IMR-90 (cell line): ENCODE results near the gene SLC38A8. TPM values are rescaled to one million over a fixed set of nuclear protein-coding genes. Genes with fewer than 3 reads are reported as not detected.

ENCODE experiments used
- ATAC-seq: fragments of 200-7000 bp; cut with Tn5 transposase; 2 replicates; pipeline ENCODE4 v1.9.1; 2020; ENCODE audit warnings: low read depth, mild to moderate bottlenecking, moderate library complexity
- BruUV-seq: library from RNA; stranded (reverse); fragments of 400-500 nt; replicated peaks from 2 replicates; lab custom pipeline; 2021; lab: Mats Ljungman, UMichigan
- CTCF ChIA-PET: fragments of 300-600 bp; formaldehyde crosslinking; extraction: SDS; loops from one replicate; lab custom pipeline; 2021; ENCODE audit warnings: antibody characterized with exemption; lab: Yijun Ruan, JAX
- POLR2A ChIA-PET: fragments of 300-600 bp; sonication (Branson Sonifier 250); formaldehyde crosslinking; loops from one replicate; lab custom pipeline; 2022; ENCODE audit warnings: antibody characterized with exemption; ENCODE audit not compliant: unreplicated experiment; lab: Charles Lee
- DNase-seq: peaks from one replicate; pipeline ENCODE4 v3.0.0; 2013
- H2AFZ ChIP-seq: replicated peaks from 2 replicates; pipeline ENCODE3; 2013; ENCODE audit warnings: low read length, mild to moderate bottlenecking; ENCODE audit not compliant: poor library complexity
- H2AK5ac ChIP-seq: 2 replicates; pipeline ENCODE4 v1.6.1; 2013; ENCODE audit warnings: low read depth, low read length, inconsistent platforms
- H2AK9ac ChIP-seq: replicated peaks from 2 replicates; pipeline ENCODE3; 2013; ENCODE audit warnings: mild to moderate bottlenecking, low read depth, low read length, moderate library complexity; ENCODE audit not compliant: poor library complexity
- H2BK120ac ChIP-seq: 2 replicates; pipeline ENCODE4 v1.6.1; 2013; ENCODE audit warnings: low read depth, low read length, inconsistent platforms
- H2BK15ac ChIP-seq: 3 replicates; pipeline ENCODE4 v1.6.1; 2013; ENCODE audit warnings: low read depth, low read length, inconsistent platforms
- H2BK20ac ChIP-seq: 2 replicates; pipeline ENCODE4 v1.6.1; 2013; ENCODE audit warnings: low read depth, mild to moderate bottlenecking, inconsistent platforms, low read length, moderate library complexity
- H2BK5ac ChIP-seq: 2 replicates; pipeline ENCODE4 v1.6.1; 2013; ENCODE audit warnings: mild to moderate bottlenecking, low read depth, low read length, inconsistent platforms; ENCODE audit not compliant: poor library complexity, severe bottlenecking
- H3K14ac ChIP-seq: replicated peaks from 2 replicates; pipeline ENCODE4 v1.6.1; 2013; ENCODE audit warnings: low read depth, low read length, inconsistent platforms
- H3K18ac ChIP-seq: 2 replicates; pipeline ENCODE4 v1.6.1; 2013; ENCODE audit warnings: low read depth, low read length, control low read depth
- H3K23ac ChIP-seq: 2 replicates; pipeline ENCODE4 v1.6.1; 2013; ENCODE audit warnings: low read depth, low read length, inconsistent platforms
- H3K27ac ChIP-seq: 2 replicates; pipeline ENCODE4 v1.5.1; 2013; ENCODE audit warnings: mild to moderate bottlenecking, control low read depth, low read length; ENCODE audit not compliant: insufficient read depth
- H3K27me3 ChIP-seq: 2 replicates; pipeline ENCODE4 v1.6.1; 2013; ENCODE audit warnings: low read length; ENCODE audit not compliant: control insufficient read depth, insufficient read depth
- H3K36me3 ChIP-seq: 2 replicates; pipeline ENCODE4 v1.6.1; 2013; ENCODE audit warnings: low read length, mixed read lengths; ENCODE audit not compliant: control insufficient read depth, insufficient read depth
- H3K4ac ChIP-seq: 2 replicates; pipeline ENCODE4 v1.6.1; 2013; ENCODE audit warnings: low read depth, low read length, inconsistent platforms
- H3K4me1 ChIP-seq: 2 replicates; pipeline ENCODE4 v1.6.1; 2013; ENCODE audit warnings: low read length, mixed read lengths; ENCODE audit not compliant: control insufficient read depth, insufficient read depth
- H3K4me2 ChIP-seq: 2 replicates; pipeline ENCODE4 v1.6.1; 2013; ENCODE audit warnings: low read depth, mild to moderate bottlenecking, control low read depth, low read length, moderate library complexity
- H3K4me3 ChIP-seq: 2 replicates; pipeline ENCODE4 v1.5.1; 2013; ENCODE audit warnings: low read depth, mild to moderate bottlenecking, control low read depth, low read length, moderate library complexity; ENCODE audit not compliant: insufficient read depth
- H3K56ac ChIP-seq: 2 replicates; pipeline ENCODE4 v1.6.1; 2013; ENCODE audit warnings: low read length, inconsistent platforms; ENCODE audit not compliant: insufficient read depth; ENCODE audit errors: extremely low read depth
- H3K79me1 ChIP-seq, 2 experiments: 2 replicates each; pipeline ENCODE4 v1.6.1; 2013; ENCODE audit warnings: low read length in 2 of 2, inconsistent platforms in 1 of 2, low read depth in 1 of 2
- H3K9ac ChIP-seq: 2 replicates; pipeline ENCODE4 v1.6.1; 2013; ENCODE audit warnings: low read depth, low read length, control low read depth
- H3K9me1 ChIP-seq: 2 replicates; pipeline ENCODE4 v1.6.1; 2013; ENCODE audit warnings: low read length, inconsistent platforms; ENCODE audit not compliant: insufficient read depth
- H3K9me3 ChIP-seq: 2 replicates; pipeline ENCODE4 v1.6.1; 2013; ENCODE audit warnings: low read length; ENCODE audit not compliant: control insufficient read depth, insufficient read depth
- H4K20me1 ChIP-seq: 2 replicates; pipeline ENCODE4 v1.6.1; 2013; ENCODE audit warnings: low read length, inconsistent platforms; ENCODE audit not compliant: insufficient read depth
- H4K5ac ChIP-seq: 2 replicates; pipeline ENCODE4 v1.6.1; 2013; ENCODE audit warnings: mild to moderate bottlenecking, low read depth, low read length, control low read depth
- H4K8ac ChIP-seq, 2 experiments: 2 replicates each; pipeline ENCODE4 v1.6.1; 2013; ENCODE audit warnings: low read depth in 2 of 2, low read length in 2 of 2, control low read depth in 1 of 2, inconsistent platforms in 1 of 2
- H4K91ac ChIP-seq: 2 replicates; pipeline ENCODE4 v1.6.1; 2013; ENCODE audit warnings: low read depth, low read length, inconsistent platforms; ENCODE audit not compliant: insufficient read depth
- MAZ ChIP-seq: IDR thresholded peaks from 2 replicates; pipeline ENCODE4 v1.6.1; 2012; ENCODE audit warnings: low read depth, mild to moderate bottlenecking, low read length, improper control_type of control experiment, moderate library complexity, borderline replicate concordance
- WGBS, 2 experiments: methylation state at CpG; one replicate each; pipeline versions ENCODE4 v1.1.5 to v1.1.7; 2013; ENCODE audit warnings: missing lambda C conversion rate in 2 of 2; ENCODE audit not compliant: insufficient read length in 1 of 2; ENCODE audit errors: extremely low coverage in 2 of 2; 5-methylcytosine and 5-hydroxymethylcytosine counted together
- dilution Hi-C: fragments of 300-500 bp; cut with HindIII; formaldehyde crosslinking; loops from one replicate; pipeline ENCODE4 v1.14.3; 2018; ENCODE audit warnings: low sequenced_read_pairs; ENCODE audit not compliant: unreplicated experiment
- in situ Hi-C: fragments of 300-500 bp; cut with MboI; formaldehyde crosslinking; loops from 3 replicates; pipeline ENCODE4 v1.14.3; 2019; ENCODE audit warnings: low sequenced_read_pairs, inconsistent platforms, mixed read lengths
- intact Hi-C: fragments of 100-400 bp; cut with micrococcal nuclease; formaldehyde crosslinking; loops from 2 replicates; pipeline ENCODE4 v1.10.0; 2022
- polyA plus RNA-seq, 3 experiments: library from polyadenylated mRNA; depleted of rRNA; stranded (reverse); fragments of >200 nt; gene quantifications; 2 replicates each; pipeline ENCODE4 v1.2.3, GENCODE V29; 2012; ENCODE audit warnings: low replicate concordance in 1 of 3
- total RNA-seq: library from RNA; depleted of rRNA; stranded (reverse); fragments of >200 nt; gene quantifications from 2 replicates; pipeline ENCODE4 v1.2.3, GENCODE V29; 2012
- TF ChIP-seq, protein P1 (sequence below): conservative IDR thresholded peaks from 2 replicates; pipeline ENCODE4 v1.5.1; 2012; ENCODE audit warnings: mild to moderate bottlenecking, low read depth, low read length, improper control_type of control experiment

The SLC38A8 gene
- total and polyA plus RNA-seq, 2 of the 4 experiments (the other 2 are of a cell fraction), result not detected

DNA sequence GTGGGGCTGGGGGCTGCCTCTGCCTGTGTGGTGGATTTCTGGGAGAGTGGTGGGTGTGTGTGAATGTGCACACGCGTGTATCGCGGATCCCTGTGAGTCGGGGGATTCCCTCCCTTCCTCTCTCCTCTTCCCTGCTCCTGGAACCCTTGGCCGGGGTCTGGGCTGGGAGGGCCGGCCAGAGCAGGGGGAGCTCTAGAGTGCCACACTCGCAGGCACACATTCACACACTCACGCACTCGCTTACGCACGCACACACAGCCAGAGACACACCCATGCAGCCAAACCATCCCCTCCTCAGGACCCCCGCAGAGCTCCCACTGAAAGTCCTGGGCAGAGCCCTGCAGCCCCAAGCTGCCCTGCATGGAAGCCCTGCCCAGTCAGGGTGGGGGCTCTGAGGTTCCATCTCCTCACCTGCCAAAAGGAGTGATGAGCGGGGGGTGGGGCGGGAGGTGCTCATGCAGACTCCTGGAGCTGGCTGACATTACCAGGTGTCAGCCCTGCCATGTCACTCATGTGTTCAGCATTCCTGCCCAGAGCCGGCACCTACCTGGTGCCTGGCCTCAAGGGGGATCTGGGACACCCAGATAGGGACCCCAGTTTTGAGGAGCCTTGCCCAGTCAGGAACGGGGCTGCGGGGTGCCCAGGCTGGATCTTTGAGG lies 72.7 kb downstream of the SLC38A8 start:
- in situ Hi-C loops, result loop anchor here (10.0 to 25.0 kb wide), 2 partner anchors 205 to 517 kb away; no protein-coding TSS in a partner anchor
- no peak overlapping the region for H3K4ac ChIP-seq
- H3K18ac ChIP-seq, result no peak overlapping the region
- H4K20me1 ChIP-seq, result no peaks in the 10 kb centered on the region; the same call in none of the 2 replicates
- ChIA-PET POLR2A (no interaction called here), CTCF (interaction anchor here (1.4 kb wide), 1 partner anchor 93 kb away, joined by 5 read pairs; no protein-coding TSS in a partner anchor)
- no peak overlapping the region for H4K5ac ChIP-seq
- no peak overlapping the region for H4K8ac ChIP-seq
- no peaks in the 10 kb centered on the region for H3K4me1 ChIP-seq
- WGBS, 2 experiments, result 67% methylated on average over 2 of the region's 18 CpGs; no CpG with 5 or more reads in 1 of the 2 experiments
- H3K9ac ChIP-seq, result no peak overlapping the region
- no peak overlapping the region for H3K4me3 ChIP-seq
- H2AFZ ChIP-seq, result no peak overlapping the region
- no peaks in the 10 kb centered on the region; the same call in 1 of the 2 replicates for H3K9me1 ChIP-seq
- no peak overlapping the region for H3K4me2 ChIP-seq
- peak overlapping the region; percentile 42 for H2AK9ac ChIP-seq
- DNase-seq (no peak), ATAC-seq (no peak)
- no peak overlapping the region for H3K14ac ChIP-seq
- peaks cover 34% of the 10 kb centered on the region for H3K27me3 ChIP-seq
- no peak overlapping the region for H2BK20ac ChIP-seq
- dilution Hi-C loops, result no loop called here
- H4K91ac ChIP-seq, result no peak overlapping the region
- H2BK5ac ChIP-seq, result no peak overlapping the region
- H3K23ac ChIP-seq, result no peak overlapping the region
- no peak overlapping the region for H3K27ac ChIP-seq
- H3K79me1 ChIP-seq, result no peaks in the 10 kb centered on the region
- H2BK120ac ChIP-seq, result no peak overlapping the region
- no peaks in the 10 kb centered on the region; the same call in 1 of the 2 replicates for H3K36me3 ChIP-seq
- no peaks in the 10 kb centered on the region for H3K9me3 ChIP-seq
- no TSS peak for BruUV-seq
- H2BK15ac ChIP-seq, result no peak overlapping the region
- H3K56ac ChIP-seq, result no peak overlapping the region
- H2AK5ac ChIP-seq, result no peak overlapping the region
- intact Hi-C loops, result loop anchor here (2.0 to 5.0 kb wide), 2 partner anchors 55 to 72 kb away; partner anchors contain the start of gene SLC38A8
- TF ChIP-seq, protein P1, sequence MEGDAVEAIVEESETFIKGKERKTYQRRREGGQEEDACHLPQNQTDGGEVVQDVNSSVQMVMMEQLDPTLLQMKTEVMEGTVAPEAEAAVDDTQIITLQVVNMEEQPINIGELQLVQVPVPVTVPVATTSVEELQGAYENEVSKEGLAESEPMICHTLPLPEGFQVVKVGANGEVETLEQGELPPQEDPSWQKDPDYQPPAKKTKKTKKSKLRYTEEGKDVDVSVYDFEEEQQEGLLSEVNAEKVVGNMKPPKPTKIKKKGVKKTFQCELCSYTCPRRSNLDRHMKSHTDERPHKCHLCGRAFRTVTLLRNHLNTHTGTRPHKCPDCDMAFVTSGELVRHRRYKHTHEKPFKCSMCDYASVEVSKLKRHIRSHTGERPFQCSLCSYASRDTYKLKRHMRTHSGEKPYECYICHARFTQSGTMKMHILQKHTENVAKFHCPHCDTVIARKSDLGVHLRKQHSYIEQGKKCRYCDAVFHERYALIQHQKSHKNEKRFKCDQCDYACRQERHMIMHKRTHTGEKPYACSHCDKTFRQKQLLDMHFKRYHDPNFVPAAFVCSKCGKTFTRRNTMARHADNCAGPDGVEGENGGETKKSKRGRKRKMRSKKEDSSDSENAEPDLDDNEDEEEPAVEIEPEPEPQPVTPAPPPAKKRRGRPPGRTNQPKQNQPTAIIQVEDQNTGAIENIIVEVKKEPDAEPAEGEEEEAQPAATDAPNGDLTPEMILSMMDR, result no peak
- no peak for TF ChIP-seq MAZ
